Panc1 (cell line): ENCODE data around the gene GLIPR1L2.

ENCODE experiments used
- CTCF ChIP-seq: fragments of 450-650 bp; IDR thresholded peaks from 2 replicates; pipeline ENCODE4 v1.5.1; 2017; ENCODE audit warnings: mild to moderate bottlenecking
- POLR2AphosphoS5 ChIP-seq: IDR thresholded peaks from 2 replicates; pipeline ENCODE4 v1.6.1; 2012; ENCODE audit warnings: mild to moderate bottlenecking, low read depth, low read length, moderate library complexity
- SIN3A ChIP-seq: IDR thresholded peaks from 2 replicates; pipeline ENCODE4 v1.6.1; 2012; ENCODE audit warnings: low read depth, mild to moderate bottlenecking, low read length, moderate library complexity, borderline replicate concordance; ENCODE audit not compliant: insufficient read depth

GRCh38 chr12:75341873-75342272, 49.0 kb upstream of the GLIPR1L2 start:
- TF ChIP-seq POLR2AphosphoS5, result no peak
- no peak for TF ChIP-seq CTCF
- TF ChIP-seq SIN3A, result no peak
